ENCODE measurements around the gene DENND11.
"Not testable (repeated sequence)": the region's sequence is repeated elsewhere in the genome, so short reads cannot be mapped to it uniquely, and the experiment has no call there.

Gene DENND11

DNA sequence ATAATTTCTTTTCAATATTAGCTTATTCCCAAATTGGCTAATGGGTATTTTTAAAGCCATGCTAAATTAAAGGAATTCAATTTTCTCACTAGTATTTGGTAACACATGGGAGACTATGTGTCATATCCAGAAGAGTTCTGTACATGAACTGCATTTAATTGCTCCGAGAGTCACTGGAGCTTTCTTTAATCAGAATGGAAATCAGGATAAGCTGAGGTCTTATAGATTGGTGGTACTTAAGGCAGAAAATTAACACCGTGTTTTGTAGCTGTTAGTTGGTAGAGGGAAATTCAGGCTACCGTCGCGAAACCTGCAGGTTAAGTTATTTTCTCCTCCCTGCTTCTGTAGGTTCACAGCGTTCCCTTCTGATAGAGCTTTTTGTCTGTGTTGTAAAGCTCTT is 6.4 kb upstream of the DENND11 start, which contains the start of gene WEE2:
Gene WEE2, plus strand, starts transcription at position 3 of the 400 bp plus-strand sequence. CDS start 406 bp downstream, outside the sequence.
- no peak for DNase-seq (ENCODE audit: low spot score)

DNA sequence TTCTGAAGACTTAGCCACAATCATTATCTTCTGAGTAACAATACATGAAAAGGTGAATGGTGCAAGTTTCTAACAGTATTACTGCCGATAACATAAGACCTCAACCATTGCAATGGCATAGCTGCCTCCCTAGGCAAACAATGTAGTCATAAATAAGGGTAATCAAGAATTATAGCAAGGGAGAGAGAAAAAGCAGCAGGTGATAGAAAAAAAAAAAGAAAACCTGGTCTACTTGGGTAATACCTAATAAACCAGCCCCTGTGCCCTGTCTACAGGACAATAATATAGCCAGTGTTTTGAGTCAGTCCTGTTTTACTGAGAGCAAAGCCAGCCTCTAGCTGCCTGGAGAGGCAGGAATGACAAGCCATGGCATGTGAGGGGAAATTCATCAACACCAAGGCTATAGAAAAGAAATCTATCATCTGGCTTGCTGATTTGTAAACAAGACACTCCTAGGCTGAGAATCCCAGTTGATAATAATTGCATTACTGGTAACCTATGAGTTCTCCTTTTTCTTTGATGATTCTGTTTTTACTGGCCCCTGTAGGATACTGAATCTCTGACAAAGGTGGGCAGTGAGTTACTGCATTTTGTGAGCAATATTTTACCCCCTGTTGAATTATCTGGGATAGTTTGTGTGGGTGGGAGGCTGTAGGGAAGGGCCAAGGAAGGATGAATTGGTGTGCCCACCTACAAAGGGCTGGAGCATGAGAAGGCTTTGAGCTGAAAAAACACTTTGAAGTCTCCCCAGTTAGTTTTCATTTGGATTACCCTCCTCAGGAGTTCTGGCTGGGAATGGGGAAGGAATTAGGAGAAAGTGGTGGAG is 4.5 kb upstream of the DENND11 start:
- DNase-seq (ENCODE audit: low spot score) = no peak

DNA sequence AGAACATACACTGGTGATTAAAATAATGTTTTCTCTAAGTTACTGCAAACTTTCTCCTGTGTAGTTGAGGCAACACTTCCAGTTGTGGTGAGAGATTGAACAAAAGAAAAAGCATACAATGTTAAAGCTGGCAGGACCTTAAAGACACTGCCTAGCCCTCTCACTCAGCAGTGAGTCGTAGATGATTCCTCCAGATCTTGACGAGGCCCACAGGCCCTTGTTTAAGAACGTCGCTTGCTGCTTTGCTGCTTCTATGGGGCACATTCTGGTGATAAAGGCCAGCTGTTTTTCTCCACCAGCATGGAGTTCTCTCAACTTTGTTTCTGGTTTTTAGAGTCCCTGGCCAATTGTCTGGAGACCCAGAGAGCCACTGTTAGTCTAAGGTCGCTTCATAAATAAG is 2.8 kb upstream of the DENND11 start:
- no peak for DNase-seq (ENCODE audit: low spot score)

DNA sequence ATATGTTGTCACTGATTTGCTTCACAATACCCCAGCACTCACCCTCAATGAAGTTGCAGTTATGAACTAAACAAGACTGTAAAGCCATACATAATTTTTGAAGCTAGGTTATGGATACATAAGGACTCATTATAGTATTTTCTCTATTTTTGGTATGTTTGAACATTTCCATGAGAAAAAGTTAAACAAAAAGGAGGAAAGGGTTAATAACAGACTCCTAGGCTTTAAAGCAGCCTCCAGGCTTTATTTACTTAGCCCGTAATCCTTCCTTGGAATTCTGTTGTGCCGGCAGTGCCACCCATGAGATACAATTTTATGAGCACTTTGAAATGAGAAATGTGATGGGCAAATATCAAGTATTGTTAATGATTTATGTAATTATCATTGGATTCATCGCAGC is 2.1 kb upstream of the DENND11 start:
- no peak for DNase-seq (ENCODE audit: low spot score)

DNA sequence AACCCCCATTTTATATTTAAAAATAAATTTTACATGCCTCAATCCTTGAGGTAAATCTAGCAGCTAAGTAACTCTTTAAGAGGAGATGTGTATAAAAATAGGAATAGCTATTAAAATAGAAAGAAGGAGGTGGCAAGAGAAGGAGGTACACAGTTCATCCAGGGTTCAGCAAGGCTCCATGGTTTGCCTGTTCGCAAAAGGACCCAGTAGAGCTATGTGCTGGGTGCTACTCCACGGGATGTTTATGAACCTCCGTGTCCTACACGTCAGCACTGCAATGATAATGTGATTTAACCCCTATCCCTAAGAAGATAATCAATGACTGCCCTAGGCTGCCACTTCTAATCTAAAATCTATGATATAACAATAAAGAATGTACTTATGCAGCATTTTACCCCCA is 926 bp upstream of the DENND11 start:
- DNase-seq (ENCODE audit: low spot score) = no peak

DNA sequence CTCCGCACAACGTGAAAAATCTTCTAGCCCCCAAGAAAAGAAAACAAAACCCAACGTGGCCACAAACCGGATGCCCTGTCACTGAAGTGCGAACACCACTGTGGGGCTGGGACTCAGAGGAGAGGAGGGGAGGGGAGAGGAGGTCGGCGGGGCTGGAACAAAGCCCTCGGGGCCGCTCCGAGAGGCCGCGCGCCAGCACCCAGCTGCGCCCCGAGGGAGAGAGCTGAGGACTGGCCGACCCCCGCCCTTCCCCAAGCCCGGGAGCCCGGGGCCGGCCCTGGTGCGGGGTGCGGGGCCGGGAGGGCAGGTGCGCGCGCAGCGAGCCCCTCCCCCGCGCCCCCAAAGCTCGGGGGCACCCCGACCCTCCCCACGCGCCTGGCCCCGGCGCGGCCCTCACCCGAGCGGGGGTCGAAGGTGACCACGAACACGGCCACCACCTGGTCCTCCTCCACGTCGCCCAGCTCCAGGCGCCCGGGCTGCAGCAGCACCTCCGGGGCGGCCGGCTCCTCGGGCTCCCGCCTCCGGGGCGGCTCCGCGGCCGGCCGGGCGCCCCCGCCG is 398 bp downstream of the DENND11 start:
- no peak for DNase-seq (ENCODE audit: low spot score)

DNA sequence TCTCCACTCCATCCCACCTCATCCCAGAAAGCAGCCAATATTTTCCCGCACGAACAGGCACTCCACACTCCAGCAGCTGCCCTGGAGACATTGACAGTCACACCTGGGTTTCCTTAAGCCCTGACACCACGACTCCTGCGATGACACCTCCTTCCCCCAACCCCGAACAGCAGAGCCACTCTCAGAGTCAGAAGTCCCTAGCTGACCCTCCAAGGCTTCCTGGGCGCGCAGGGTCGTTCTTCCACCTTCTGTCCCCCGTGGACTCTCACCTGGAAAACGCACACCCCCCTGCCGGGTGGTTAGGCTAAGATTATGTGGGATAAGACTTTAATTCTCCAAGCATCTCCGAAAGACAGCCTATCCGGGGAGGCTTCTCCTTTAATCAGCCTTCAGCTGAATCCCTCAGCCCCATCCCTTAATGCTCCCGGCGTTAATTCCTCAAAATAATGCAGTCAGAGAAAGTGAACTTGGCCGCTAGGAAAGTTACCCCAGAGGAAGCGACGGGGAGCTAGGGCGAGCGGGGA is 1.1 kb downstream of the DENND11 start:
- DNase-seq (ENCODE audit: low spot score) = no peak

DNA sequence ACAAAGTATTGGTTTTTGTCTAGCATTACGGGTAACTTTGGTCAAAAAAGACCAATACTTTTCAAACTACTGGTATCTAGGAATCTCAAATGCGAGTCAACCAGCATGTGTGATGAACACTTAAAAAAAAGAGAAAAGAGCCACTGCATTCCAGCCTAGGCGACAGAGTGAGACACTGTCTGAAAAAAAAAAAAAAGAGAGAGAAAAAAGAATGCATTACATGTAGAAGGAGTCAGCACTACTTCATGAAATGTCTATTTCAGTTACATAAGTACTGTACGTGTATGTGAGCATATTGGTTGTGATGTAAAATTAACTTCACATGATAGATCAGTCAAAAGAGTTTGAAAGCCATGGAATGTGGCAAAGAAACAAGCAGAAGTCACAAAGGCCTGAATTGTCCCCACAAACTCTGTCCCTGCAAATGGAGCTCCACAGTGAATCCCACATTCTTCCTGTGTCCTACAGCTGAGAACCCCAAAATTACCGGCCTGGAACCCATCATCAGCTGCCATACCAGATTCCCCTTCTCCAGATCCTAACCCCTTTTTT is 1.6 kb downstream of the DENND11 start:
- DNase-seq (ENCODE audit: low spot score) = no peak

DNA sequence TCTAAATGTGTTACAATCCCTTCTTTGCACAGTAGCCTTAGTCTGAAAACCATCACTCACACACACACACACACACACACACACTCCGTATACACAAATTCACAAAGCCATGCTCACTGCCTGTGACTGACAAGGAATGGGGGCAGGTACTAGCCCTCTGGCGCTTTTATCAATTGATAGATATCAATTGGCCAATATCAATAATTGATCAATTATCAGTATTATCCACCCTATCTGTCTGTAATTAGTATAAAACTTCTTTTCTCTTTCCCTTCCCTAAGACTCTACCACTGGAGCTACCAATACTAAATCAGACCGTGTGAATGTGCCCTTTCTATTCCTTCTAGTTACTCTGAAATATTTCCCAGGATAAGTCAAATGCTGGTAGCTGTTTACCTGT is 2.1 kb downstream of the DENND11 start:
- DNase-seq (ENCODE audit: low spot score) = no peak

DNA sequence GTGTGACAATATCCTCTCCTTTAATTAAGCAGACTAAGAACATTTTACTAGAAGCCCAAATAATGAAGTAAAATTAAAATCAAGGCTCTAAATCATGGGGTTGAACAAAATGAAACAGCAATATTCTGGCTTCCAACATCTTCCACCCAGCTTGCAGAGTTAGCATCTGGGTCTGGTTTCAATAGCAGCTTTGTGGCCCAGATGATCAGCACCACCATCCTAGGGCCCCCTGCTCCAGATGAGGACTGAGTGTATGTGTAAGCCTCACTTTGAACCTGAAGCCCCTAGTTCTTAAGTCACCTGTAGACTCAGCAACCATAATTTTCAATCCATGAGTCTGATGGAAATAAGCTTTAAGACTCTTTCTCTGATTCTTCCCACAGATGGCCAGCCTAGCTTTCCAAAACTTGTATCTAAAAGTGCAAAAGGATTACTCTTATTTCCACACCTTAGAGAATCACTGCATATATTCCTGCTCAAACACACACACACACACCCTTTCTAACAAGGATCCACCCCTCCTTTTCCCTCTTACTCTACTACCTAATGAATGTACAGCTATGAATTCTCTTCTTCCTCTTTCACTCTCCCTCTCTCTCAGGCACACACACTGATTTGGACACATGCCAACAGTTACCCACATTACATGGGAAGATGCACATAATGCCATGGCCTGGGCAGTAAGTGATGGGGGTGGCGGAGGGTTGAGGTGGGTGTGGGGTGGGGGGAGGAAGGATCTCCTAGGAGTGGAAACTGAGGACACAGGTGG is 3.5 kb downstream of the DENND11 start:
- no peak for DNase-seq (ENCODE audit: low spot score)

DNA sequence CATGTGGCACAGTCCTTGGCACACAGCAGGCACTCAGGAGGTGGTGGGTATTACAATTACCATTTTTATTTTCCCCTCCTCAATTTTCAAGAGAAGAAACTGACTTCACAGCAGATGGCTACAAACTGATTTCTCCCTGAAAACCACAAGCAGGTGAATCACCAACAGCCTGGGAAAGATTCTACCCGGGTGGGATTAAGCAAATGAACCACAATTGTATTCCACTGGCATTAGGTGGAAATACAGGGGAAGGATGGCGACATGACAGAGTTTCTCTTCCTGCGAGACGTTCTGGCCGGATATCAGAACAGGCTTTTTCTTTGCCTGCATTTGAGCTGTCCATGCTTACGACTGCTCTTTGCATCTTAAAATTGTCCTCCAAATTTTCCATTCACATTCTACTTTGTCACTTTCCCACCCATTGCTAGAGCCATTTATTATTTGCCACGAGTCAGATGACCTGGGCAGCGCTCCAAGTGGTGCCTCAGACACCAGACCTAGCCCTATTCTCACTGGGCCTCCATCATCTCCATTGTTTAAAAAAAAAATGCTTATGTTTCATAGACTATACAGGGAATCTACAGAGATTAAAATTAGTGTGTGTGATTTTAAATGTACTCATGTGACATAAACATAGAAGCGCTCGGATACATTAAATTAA is 4.6 kb downstream of the DENND11 start:
- no peak for DNase-seq (ENCODE audit: low spot score)

DNA sequence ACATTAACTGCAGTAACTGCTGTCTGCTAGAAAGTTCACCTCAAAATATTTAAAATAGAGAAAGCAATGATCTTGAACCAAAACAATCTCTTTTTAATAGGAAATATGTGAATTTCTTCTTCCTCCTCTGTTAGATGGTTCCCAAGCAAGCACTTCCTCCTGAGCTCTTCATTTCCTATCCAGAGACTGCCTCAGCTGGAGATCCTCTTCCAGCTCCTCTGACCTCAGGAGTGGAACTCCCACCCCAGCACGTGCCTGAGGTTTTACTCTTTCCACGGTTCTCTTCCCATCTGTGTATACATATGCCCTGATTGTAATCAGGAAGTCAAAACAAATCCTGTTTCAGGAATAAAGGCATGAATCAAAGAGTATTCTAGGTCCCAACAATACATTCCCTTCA is 5.6 kb downstream of the DENND11 start:
- DNase-seq (ENCODE audit: low spot score) = no peak

DNA sequence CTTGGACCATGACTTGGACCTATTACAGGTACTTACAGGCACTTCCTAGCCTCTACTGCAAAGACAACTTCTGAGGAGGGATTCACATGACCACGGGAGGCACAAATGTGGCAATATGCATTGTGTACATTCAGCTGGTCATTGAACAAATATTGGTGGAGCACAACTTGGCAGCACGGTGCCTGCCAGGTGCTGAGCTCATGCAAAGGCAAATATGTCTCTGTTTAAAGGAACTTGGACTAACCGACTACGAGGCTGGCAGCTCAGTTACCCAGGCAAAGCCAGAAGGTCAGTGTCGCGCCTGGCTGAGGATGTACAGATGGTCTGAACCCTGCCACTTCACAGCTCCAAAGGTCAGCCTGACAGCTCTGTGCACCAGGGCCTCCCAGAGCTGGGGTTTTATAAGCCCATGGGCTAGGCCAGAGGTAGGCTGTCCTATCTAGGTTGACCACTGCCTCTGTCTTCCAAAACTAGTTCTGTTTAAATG is 6.1 kb downstream of the DENND11 start:
- DNase-seq (ENCODE audit: low spot score) = no peak

DNA sequence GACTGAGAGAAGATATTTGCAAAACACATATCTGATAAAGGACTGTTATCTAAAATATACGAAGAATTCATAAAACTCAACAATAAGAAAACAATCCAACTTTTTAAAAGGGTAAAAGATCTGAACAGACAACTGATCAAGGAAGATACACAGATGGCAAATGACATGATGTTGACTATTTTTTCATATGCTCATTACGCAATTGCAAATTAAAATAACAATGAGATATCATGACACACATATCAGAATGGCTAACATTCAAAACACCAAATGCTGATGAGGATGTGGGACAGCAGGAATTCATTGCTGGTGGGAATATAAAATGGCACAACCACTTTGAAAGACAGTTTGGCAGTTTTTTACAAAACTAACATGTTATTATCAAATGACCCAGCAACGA is 8.9 kb downstream of the DENND11 start:
- DNase-seq (ENCODE audit: low spot score) = no peak

DNA sequence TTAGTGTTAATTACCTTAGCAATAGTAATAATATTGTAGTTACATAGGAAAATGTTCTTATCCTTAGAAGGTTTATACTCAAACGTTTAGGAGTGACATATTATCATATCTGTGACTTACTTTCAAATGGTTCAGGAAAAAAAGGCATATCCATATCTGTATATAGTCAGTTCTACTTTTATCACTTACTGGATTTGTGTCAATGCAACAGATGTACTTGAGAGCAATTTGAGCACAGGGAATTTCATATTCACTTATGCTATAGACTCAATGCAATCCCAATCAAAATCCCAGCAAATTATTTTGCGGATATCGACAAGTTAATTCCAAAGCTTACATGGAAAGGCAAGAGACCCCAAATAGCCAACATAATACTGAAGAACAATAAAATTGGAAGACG is 10.0 kb downstream of the DENND11 start:
- no peak for DNase-seq (ENCODE audit: low spot score)

DNA sequence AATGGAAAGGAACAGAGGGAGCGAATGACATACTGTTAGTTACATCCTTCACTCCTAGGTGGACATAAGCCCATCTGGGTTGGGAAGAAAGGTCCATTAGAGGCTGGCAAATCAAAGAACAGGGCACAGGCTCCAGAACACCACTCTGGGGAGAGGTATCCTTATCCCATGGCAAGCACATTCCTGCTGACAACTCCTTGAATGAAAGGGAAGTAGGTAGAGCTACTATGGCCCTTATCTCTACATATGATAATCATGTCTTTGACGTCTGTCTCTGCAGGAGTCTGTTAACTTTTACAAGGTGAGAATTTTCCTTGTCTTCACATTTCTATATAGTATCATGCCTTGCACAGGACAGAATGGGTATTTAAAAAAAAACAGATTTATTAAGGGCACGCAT is 10.4 kb downstream of the DENND11 start:
- no peak for DNase-seq (ENCODE audit: low spot score)

DNA sequence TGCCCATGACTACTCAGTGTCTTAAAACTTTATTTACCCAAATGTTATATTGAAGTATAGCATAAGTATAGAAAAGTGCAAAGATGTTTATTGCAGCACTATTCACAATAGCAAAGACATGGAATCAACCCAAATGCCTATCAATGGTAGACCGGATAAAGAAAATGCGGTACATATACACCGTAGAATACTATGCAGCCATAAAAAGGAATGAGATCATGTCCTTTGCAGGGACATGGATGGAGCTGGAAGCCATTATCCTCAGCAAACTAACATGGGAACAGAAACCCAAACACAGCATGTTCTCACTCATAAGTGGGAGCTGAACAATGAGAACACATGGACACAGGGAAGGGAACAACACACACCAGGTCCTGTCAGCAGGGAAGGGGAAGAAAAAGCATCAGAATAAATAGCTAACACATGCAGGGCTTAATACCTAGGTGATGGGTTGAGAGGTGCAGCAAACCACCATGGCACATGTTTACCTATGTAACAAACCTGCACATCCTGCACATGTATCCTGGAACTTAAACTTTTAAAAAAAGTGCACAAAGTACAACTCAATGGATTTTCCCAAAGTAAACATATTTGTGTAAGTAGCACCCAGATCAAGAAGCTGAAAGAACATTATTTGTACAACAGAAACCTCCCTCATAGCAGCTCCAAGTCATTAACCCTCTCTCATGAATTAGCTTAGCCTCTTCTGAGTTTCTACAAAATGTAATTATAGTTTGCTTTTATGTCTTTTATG is 12.7 kb downstream of the DENND11 start:
- not testable (repeated sequence) for DNase-seq (ENCODE audit: low spot score)

DNA sequence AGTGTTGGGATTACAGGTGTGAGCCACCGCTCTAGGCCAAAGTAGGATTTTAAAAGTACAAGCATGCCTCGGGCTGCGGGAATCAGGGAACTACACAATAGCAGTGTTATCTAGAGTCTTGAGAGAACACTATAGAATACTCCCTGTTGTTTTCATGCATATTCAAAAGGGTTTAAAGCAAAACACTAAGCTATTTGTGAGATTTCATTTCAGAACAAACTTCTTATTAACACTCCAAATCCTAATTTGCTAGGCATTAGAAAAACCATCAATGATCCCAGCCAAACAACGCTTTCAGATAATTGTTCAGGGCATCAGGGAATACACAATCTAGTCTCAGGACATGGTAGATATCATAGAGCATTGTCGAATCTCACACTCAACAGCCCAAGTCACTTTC is 13.9 kb downstream of the DENND11 start:
- no peak for DNase-seq (ENCODE audit: low spot score)

DNA sequence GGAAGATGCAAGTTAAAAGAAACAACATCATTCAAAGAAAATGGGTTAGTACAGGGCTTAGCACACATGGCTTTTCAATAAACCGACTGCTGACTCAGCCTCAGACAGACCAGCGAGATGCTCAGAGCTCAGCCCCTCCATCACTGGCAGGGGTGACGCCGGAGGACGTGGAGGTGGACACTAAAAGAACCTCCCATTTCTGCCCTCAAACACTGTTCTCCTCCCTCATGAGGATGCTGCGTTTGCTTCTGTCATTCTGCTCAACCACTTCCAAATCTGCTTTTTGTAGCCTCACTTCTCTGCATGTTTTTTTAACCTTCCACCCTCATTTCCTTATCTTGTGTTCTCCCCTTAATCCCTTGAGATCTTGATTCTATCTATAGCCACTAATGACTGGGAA is 15.3 kb downstream of the DENND11 start:
- no peak for DNase-seq (ENCODE audit: low spot score)

DNA sequence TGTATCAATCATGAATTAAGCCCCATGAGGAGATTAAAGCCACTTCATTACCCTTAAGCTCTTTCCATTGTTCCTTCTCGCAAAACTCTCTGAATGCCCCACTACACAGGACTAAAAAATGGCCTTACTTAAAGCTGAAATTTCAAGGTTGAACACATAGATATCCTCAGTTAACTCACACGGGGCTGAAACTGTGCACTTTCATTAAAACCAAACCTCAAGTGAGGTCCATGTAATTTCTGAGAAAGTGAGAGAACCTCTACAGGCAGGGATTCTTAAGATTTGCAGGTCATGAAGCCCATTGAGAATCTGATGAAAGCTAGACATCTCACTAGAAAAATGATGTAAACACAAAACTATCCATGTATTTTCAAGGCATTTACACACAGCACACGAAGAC is 15.9 kb downstream of the DENND11 start:
- no peak for DNase-seq (ENCODE audit: low spot score)
